Ovary (tissue), 3 donors: ENCODE measurements around the gene VASP.
A peak's percentile ranks its signal among the peaks of the same experiment; 100 is the strongest.

Source experiments
- POLR2A ChIP-seq: fragments of 450-650 bp; IDR thresholded peaks from one replicate; pipeline ENCODE4 v1.6.1; 2017; ENCODE audit warnings: antibody characterized with exemption, mild to moderate bottlenecking, moderate library complexity
- TF ChIP-seq, protein P1 (sequence below), 3 donors: fragments of 450-650 bp in 2 of 3; fragments of 200-600 bp in 1 of 3; IDR thresholded peaks; one replicate each; pipeline versions ENCODE4 v1.5.1 to v1.8.0; 2016 to 2022; ENCODE audit warnings: antibody characterized with exemption in 3 of 3, mild to moderate bottlenecking in 1 of 3
- donor health status: DM: no; HTN: no; CAD: no.

DNA sequence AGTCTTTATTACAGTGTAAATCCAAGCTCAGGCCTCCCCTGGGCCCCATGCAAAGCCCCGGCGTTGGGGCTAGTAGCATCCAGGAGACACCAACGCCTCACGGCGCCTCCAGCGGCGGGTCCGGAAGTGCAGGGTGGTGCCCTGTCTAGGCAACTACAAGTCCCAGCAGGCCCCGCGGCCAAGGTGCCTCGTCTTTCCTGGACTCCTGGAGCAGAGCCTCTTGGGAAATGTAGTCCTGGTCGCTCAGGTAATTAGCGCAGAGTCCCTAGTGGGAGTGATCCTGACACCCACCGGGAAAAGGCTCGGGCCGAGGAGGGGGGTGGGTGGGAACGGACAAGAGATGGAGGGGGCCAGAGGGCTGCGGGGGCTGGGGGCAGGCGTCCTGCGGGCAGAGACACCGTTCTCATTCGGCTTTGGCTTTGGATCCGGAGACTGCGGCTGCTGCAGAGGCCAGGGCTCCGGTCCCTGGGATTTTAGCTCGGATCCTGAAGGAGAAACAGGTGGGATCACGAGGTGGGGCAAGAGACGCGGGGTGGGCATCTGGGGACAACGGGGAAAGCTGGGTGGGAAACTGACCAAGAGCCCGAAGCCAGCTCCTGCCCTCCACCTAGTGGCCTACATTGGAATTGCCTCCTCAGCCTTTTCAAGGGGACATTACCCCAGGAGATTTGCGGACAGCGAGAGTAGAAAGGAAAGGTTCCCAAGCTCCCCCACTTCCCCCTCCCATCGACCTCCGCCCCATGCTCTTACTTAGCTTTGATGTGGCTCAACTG is 21.8 kb upstream of the VASP start:
- TF ChIP-seq, protein P1, sequence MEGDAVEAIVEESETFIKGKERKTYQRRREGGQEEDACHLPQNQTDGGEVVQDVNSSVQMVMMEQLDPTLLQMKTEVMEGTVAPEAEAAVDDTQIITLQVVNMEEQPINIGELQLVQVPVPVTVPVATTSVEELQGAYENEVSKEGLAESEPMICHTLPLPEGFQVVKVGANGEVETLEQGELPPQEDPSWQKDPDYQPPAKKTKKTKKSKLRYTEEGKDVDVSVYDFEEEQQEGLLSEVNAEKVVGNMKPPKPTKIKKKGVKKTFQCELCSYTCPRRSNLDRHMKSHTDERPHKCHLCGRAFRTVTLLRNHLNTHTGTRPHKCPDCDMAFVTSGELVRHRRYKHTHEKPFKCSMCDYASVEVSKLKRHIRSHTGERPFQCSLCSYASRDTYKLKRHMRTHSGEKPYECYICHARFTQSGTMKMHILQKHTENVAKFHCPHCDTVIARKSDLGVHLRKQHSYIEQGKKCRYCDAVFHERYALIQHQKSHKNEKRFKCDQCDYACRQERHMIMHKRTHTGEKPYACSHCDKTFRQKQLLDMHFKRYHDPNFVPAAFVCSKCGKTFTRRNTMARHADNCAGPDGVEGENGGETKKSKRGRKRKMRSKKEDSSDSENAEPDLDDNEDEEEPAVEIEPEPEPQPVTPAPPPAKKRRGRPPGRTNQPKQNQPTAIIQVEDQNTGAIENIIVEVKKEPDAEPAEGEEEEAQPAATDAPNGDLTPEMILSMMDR (IDR thresholded peaks at IDR 0.05), result peak; percentile 55 to 89 (median 81)
- TF ChIP-seq POLR2A, result no peak
